Amniotic epithelial cell (primary cell): ENCODE measurements around the gene TNFSF8.

Experiments
- DNase-seq: peaks from one replicate; pipeline ENCODE4 v3.0.0-alpha.2; 2010; ENCODE audit warnings: low read depth

TNFSF8 gene

DNA sequence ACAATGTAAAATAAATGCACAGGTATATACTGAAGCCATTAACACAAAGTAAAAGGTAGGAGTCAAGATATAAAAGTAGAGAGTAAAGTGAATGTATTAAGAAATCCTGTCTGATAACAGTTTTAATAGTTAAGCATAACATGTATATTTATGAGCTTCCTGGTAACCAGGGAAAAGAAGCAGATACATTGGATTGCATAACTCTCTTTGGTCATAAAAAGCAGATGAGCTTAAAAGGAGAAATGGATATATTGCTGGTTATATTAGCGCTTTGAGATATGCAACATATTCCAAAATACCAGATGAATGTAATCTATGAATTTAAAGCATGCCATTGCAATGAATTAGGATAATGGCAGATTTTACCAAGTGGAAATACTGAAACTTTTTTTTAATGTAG is 6.2 kb upstream of the TNFSF8 start:
- peak; percentile 61 for DNase-seq

DNA sequence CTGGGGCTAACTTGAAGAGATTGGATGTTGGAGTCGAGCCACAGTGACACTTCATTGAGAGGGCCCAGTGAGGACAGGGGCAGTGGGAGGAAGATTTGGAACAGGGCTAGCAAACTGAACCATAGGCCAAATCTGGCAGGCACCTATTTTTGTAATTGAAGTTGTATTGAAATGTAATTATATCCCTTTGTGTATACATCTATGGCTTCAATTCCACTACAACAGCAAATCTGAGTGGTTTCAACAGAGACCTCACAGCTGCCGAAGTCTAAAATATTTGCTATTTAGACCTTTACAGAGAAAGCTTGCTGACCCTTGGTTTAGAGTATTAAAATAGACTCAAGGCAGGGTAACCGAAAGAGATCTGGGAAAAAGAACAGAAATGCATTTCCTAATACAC is 4.7 kb upstream of the TNFSF8 start:
- no peak for DNase-seq

DNA sequence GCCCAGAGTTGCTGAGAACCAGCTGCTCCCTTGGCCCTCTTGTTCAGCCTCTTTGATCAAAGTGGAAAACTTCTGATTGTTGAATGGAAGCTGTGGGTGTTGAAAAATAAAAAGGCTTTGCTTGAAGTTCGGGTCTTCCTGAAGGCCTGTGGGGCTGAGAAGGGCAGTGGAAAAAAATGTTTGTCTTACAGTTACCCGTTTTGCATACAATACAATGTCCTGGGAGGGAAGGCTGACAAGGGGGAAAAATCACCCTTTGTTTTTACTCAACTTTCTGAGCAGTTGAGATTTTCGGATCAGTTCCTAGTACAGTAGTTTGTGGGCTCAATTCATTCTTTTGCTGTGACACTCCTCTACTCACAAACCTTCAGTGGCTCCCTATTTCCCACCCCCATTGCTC is 2.1 kb upstream of the TNFSF8 start:
- no peak for DNase-seq

DNA sequence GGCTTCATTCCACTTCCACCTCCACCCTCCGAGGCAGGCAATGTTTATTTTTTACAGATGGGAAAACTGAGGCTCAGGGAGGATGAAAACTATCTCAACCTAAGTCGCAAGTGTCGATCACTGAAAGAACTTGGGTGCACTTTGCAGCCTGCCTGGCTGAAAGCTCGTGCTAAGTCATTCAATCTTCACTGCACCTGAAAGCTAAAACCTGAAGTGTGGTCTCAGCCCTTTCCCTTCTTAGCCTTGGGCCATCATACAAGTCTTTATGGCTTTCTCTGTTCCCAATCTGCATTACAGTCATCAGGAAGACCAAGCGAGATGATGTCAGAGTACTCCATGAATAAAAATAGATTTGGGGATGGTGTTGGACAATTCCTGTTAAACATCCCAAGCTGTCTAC is 1.0 kb upstream of the TNFSF8 start:
- no peak for DNase-seq

DNA sequence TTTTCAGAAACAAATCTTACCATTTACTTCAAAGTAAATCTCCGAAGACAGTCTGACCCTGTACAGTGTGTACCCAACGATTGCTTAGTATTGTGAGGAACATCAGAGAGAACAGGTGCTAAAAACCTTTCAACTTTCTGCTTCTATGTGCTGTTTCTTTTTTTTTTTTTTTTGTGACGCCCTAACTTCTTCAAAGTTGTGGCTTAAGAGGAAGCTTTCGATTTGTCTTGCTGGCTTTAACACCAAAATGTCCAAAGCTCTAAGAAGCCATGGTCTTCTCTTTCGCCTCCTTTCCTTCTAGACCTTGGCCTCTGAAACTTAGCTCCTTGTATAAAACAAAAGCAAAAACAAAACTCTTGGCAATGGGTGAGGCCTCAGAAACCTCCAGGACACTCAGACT is 1.2 kb downstream of the TNFSF8 start:
- no peak for DNase-seq

DNA sequence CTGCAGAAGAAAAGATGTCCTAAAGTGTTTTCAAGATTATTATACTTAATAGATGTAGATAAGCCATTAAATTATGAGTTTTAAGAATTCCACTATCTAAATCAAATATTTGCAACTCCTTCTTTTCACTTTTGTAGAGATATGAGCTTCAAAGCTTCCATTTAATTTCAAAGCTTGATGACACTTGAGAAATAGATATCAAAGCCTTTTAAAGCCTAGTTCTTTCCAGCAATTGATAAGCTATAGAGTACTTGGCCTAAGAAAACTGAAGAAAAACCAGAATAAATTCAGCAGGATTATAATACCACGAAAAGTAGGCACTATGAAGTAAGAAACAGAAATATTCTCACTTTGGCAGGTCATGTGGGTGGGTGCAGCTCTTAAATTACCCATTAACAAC is 1.7 kb downstream of the TNFSF8 start:
- DNase-seq: no peak

DNA sequence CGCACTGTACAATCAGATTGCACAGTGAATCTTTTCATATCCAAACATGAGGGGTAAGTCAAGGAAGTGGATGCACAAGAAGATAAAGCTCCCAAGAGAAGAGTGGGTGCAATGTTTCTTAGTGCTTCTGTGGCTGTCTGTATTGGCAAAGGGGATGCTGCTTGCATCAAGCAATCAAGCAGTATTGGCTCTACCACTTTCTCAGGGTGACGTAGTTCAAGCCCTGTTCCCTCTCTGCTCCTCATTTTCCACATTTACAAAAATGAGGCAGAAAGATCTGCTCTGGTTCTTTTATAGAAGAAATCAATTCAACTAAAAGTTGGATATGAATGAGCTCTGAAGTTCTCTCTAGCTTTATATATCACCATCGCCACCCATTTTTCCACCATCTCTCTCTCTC is 2.3 kb downstream of the TNFSF8 start:
- no peak for DNase-seq

DNA sequence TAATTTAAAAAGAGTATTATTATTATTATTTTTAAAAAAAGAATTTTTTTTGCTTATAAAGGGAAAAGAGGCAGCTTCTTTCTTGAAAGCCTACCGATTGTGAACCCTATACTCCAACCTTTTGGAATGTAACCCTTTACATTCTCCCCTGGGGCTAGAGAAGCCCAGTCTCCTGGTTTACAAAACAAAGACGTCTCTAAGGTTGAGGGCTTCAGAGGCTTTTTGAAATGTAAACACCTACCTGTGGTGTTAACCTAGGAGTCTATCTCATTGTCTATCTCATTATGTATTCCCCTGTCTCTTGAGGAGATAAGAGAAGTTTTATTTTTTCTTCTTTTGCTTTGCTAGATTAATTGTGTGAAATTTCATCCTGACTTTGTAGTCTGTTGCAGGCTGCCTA is 4.7 kb downstream of the TNFSF8 start:
- no peak for DNase-seq

DNA sequence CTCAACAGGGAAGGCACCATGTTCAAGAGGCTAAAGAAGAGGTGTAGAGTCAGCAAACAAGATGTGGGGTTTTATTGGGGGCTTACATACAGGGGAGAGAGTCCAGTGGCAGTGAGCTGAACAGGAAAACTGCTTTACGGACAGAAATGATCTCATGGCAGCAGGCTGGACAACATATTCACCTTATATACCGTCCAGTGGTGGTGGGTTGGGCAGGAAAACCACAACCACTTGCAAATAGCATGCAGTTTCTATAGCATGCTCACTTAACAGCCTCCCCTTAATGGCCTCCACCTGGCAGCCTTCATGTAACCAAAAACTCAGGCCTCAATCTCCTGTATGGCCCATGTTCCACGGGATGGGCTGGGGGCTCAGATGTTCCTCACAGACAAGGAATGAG is 5.4 kb downstream of the TNFSF8 start:
- DNase-seq: no peak

DNA sequence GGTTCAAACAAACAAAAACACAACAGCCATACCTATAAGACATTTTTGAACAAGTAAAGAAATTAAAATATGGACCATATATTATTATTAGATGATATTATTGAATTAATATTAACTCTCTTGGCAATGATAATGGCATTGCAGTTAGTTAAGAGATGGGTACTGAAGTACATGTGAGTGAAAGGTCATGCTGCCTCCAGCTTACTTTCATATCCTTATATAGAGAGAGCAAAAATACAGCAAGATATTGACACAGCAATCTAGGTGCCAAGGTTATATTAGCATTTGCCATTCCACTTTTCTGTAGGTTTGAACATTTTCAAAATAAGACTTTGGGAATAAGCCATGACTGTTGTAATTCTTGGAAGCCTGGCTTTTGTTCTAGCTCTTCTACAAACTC is 6.1 kb downstream of the TNFSF8 start:
- DNase-seq: no peak

DNA sequence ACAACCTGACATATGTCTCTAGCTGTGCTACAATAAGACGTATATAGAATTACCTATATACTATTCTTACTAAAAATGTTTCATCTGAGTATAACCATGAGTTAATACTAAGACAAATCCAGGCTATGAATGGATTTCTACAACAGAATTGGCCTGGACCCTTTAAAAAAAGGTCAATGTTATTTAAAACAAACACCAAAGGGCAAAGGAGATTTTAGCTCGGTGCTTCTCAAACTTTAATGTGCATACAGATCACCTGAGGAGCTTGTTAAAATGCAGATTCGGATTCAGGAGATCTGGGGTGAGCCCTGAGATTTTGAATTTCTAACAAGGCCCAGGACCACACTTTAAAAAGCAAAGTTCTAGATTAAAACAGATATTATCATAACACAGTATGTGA is 6.5 kb downstream of the TNFSF8 start:
- DNase-seq: no peak

DNA sequence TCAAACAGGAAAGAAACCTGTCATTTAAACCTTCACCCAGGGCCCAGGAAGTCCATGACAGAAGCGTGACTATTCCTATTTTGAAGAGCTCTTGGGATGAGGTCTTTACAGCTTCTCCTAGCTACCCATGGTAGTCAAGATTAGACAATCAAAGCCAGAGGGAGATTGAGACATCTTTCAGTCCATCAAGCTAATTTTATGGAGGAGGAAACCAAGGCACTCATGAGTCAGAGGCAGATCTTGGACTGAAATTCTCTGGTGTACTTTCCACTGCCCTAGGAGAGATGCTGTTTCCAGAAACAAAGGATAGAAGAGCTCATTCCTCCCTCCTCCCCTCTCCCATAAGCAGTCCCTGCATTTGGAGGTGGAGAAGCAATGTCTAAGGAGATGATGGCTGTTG is 9.2 kb downstream of the TNFSF8 start:
- DNase-seq: peak; percentile 56

DNA sequence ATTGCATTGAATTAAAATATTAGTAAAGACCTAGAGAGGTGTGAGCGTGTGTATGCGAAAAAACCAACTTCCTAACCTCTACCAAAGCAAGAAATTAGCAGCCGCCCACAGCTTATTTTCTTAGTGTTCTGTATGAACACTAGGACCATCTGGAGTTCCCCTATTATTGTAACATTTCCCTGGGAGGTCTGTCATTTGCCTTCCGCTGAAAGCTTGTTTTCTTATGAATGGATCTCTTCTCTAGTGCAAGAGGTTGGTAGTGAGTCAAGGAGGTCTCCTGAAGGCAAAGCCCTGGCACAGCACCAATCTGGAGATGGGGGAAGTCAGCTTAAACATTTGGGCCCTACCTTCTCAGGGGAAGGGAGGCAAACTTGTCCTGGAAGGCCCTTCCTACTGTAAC is 10.8 kb downstream of the TNFSF8 start:
- DNase-seq: no peak

DNA sequence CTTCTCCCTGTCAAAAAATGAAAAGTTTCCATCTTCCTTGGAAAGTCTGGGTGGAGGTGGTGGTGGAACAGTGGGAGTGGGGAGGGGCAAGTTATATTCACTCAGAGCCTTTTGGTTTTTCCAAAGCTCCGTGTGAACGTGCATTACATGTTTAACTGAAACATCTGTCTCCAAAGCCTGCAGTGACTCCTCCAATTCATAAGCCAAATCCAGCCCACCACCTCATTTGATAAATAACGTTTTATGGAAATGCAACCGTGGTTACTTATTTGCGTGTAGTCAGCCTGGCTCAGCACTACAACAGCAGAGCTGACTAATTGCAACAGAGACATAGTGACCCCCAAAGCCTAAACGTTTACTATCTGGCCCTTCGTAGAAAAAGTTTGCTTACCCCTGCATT is 13.9 kb downstream of the TNFSF8 start:
- DNase-seq: no peak

DNA sequence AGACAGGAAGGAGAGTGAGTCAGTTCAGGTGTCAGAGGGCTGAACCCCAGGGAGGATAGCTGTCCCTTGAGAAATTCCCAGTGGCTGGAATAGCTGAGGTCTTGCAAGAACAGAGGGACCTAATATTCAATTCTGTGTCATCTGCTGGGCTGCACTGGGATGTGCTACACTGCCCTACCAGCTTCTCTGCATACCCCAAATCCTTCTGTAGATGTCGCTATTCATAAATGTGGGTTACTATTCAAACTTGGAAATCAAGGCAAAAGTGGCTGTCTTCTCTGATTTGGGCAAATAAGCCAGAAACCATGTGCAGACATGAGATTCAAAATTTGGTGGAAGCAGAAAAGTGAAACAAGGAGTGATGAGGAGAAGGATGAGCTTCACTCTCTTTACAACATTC is 16.3 kb downstream of the TNFSF8 start:
- DNase-seq: peak; percentile 31

DNA sequence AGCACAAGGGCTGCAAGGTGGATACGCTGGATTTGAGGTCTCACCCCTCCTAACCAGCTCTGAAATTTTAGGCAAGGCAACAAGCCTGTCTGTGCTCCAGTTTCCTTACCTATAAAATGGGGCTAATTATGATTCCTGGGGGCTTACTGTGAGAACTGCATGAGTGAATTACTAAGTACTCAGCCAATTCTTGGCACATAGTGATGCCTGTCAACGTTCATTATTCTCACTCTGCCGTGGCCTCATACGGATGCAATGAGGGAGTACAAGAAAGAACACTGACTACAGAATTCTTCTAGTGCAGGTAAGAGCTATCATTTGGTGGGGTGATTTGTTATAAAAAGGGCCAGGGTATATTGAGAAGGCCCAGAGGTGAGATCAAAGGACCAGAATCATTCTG is 16.7 kb downstream of the TNFSF8 start:
- no peak for DNase-seq

DNA sequence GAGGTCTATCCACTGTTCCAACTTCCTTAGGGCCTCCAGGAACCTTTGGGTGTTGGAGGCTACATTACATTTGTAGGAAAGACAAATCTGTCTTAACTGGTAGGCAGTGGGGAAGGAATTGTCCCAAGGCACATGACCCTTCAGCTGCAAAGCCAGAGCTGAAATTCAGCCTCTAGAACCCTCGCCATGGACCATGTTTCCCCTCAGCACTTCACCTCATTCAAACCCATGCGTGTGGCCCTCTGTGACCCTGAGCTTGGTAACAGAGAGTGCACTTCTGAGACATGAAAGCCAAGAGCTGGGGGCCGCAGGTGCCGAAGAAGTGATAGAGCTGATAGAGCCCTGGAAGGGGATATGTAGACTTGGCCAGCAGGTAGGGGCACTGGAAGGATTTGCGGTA is 17.2 kb downstream of the TNFSF8 start:
- DNase-seq: no peak

DNA sequence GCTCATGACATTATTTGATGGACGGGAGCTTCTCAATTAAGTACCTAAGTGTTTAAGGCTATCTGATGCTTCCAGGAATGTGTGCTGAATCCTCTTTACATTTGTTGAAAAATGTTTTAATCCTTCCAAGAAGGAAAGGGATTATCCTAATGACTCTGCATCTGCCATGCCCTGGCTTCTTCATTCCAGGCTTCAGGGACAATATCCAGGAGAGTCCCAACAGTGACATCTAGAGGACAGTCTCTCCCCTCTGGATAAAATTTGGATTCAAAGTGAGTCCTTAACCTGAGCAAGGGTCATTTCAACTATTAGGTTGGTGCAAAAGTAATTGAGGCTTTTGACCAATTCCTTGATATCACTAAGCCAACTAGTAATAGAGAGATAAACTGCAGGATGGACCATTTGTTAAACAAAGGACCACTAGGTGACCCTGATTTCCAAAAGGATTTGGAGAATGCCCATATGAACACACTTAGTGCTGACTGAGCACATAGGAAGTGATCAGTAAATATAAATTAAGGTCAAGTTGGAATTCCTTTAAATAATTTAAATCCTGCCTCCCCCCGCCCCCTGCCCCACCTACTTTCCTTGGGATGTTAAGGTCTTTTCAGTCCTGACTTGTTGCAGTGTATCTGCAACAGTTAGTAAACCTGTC is 19.1 kb downstream of the TNFSF8 start:
- peak; percentile 24 for DNase-seq

DNA sequence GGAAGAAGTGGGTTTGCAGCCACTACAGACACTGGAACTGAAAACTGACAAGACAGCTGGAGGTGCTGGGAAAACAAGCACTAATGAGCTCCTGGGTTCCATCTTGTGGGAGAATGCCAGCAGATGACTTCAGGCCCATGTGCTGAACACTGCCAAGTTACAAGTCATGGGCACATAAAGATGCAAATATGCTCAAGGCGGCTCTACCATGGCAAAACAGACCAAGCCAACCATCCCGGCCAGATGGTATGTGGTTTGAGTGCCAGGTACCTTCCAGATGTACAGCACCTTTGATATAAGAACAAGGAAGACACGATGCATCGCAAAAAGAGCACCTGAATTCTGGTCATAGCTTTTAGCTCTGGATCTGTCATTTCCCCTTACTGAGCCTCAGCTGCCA is 19.9 kb downstream of the TNFSF8 start:
- DNase-seq: no peak

DNA sequence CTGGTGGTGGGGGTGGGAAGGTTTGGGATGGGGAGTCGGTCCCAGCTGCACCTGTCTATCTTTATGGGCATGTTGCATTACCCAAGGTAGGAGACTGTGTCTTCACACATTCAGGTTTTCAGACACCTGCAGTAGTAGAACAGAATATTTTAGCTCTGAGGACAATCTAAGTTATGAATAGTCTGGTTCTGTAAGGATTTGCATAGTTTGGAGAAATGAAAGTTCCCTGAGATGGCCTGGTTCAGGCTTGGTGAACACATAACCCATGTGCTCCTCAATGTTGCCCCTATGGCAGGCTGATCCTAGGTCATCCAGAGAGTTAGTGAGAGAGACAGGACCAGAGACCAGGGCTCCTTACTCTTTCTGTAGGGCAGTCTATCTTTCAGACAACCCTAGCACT is 20.7 kb downstream of the TNFSF8 start:
- DNase-seq: no peak

DNA sequence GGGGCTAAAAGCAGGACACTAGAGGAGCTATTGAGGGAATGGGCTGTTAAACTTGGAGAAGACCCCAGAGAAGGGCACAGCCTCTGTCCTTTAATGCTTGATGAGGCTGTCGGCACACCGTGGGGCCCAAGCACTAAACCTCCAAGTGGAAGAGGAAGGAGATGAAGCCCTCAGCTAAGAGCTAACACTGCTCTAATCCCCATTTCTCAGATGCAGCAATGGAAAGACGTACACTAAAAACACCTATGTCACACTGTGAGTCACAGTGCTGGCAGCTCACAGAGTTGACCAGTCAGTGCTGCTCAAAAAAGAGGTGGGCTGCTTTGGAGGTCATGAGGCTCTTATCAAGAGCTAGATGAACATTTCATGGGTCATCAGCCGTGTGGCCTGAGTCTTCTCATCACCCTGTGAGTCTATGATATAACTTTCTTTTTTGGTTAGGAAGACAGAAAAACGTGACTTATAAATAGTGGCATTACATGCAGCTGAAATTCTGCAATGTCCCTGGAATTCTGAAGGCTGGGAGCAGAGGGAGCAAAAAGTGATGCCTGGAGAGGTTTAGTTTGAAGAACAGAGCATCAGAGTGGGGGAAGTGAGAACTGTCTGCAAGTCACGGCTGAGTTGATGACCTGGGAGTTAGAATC is 21.5 kb downstream of the TNFSF8 start:
- DNase-seq: peak; percentile 25

DNA sequence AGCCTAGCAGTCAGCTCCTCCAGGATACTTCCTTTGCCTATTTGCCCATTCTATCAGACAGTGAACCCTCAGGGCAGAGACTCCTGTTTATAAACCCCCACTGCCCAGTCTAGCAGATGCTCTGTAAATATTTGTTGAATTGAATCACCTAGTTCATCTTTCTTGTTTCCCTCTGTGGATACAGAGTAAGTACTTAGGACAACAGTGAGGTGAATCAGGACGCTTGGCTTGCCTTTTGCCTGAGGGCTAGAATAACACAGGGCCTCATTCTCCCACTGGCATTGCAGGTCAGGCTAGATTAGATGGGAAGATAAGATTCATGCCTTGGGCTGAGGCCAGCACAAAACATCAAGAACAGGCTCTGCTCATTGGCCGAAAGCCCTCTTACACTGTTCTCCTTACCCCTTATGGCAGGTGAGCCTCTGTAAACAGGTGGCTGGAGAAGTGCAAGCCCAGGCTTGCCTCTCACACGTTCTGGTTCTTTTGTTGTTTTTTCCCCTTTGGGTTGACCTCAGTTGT is 22.2 kb downstream of the TNFSF8 start:
- peak; percentile 48 for DNase-seq

DNA sequence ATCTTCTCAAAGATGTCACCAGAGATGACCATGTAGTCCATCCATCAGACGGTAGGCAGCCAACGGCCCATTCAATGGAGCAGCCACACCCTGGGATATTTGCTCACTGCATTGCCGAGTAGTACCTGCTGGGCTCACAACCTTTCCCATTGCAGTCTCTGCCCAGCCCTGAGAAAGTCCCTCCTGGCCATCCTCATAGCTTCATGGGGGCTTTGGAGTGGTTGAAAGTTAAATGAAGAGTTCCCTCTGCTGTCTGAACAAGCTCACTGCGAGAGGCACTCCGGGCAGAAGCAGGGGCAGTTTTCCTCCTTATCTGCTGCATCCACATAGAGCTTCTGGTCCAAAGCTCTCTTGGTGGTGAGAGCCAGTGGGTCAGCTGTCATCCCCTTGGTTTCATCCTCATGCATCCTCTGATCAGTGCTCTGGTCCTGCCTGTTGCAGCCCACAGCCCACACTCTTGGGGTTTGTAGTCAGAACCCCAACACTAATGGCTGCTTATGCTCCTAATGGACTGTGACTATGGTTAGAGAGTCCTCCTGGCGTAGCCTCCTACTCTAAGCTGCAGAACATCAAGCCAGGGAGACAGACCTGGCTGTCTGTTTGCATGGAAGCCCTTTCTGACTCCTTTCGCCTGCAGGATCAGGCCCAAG is 23.3 kb downstream of the TNFSF8 start:
- DNase-seq: peak; percentile 46
